Activated B cell treated with CpG ODN at 0.5 μM for 24 hours (primary cell): ENCODE measurements around the gene ROBO2. TPM values are rescaled to one million over a fixed set of nuclear protein-coding genes. Genes with fewer than 3 reads are reported as not detected.

Experiments
- ATAC-seq: fragments of 200-7000 bp; cut with Tn5 transposase; one replicate; pipeline ENCODE4 v1.10.0; 2021; ENCODE audit warnings: low read depth, mild to moderate bottlenecking, moderate library complexity
- CTCF ChIA-PET: fragments of 350-600 bp; sonication (Branson Sonifier 250); formaldehyde crosslinking; loops from one replicate; lab custom pipeline; 2021; ENCODE audit warnings: antibody characterized with exemption; lab: Charles Lee
- POLR2A ChIA-PET: fragments of 350-600 bp; sonication (Branson Sonifier 250); formaldehyde crosslinking; loops from one replicate; lab custom pipeline; 2021; ENCODE audit warnings: antibody characterized with exemption; lab: Charles Lee
- DNase-seq: peaks from one replicate; pipeline ENCODE4 v3.0.0; 2022
- H3K27ac Mint-ChIP-seq: one replicate; pipeline ENCODE4 v1.8.0; 2020; ENCODE audit warnings: mixed read lengths
- H3K27me3 Mint-ChIP-seq: one replicate; pipeline ENCODE4 v1.8.0; 2021; ENCODE audit warnings: mixed read lengths
- H3K36me3 Mint-ChIP-seq: one replicate; pipeline ENCODE4 v1.8.0; 2021; ENCODE audit warnings: low read depth, mixed read lengths
- H3K4me1 Mint-ChIP-seq: one replicate; pipeline ENCODE4 v1.8.0; 2021; ENCODE audit warnings: mixed read lengths
- H3K4me3 Mint-ChIP-seq: one replicate; pipeline ENCODE4 v1.8.0; 2020; ENCODE audit warnings: mild to moderate bottlenecking, mixed read lengths
- H3K9me3 Mint-ChIP-seq: one replicate; pipeline ENCODE4 v1.8.0; 2020; ENCODE audit warnings: mixed read lengths
- intact Hi-C: fragments of 100-400 bp; cut with micrococcal nuclease; formaldehyde crosslinking; loops from one replicate; pipeline ENCODE4 v1.15.1; 2024
- total RNA-seq: library from RNA; stranded (reverse); gene quantifications from 2 replicates; pipeline ENCODE4 v1.2.3, GENCODE V29; 2022
- TF ChIP-seq, protein P1 (sequence below): fragments of 200-600 bp; IDR thresholded peaks from one replicate; pipeline ENCODE4 v1.8.0; 2022; ENCODE audit warnings: antibody characterized with exemption, mild to moderate bottlenecking

The ROBO2 gene
- total RNA-seq, 1 donor from 2014 or later = not detected

DNA sequence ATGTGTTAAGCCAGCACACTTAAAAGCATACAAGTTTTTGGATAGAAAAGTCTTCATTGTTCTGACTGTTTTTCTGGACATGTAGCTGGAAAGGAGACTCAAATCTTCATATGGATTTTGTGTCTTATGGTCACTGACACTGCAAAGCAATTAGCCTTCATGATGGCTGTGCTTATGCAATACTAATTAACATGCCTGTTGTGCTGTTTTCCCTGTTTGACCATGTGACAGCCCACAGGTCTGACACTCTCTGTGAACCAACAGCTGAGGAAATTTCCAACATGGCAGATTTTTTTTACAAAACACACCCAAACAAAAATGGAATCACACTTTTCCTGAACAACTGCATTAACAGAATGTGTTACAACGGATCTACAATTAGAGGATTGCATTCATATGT is 248.4 kb downstream of the ROBO2 start:
- Mint-ChIP-seq H3K4me3 (no peak overlapping the region), H3K36me3 (no peaks in the 10 kb centered on the region), H3K4me1 (no peaks in the 10 kb centered on the region), H3K27me3 (no peaks in the 10 kb centered on the region), H3K9me3 (peaks cover 2% of the 10 kb centered on the region), H3K27ac (no peak overlapping the region)
- intact Hi-C loops = no loop called here
- TF ChIP-seq, protein P1, sequence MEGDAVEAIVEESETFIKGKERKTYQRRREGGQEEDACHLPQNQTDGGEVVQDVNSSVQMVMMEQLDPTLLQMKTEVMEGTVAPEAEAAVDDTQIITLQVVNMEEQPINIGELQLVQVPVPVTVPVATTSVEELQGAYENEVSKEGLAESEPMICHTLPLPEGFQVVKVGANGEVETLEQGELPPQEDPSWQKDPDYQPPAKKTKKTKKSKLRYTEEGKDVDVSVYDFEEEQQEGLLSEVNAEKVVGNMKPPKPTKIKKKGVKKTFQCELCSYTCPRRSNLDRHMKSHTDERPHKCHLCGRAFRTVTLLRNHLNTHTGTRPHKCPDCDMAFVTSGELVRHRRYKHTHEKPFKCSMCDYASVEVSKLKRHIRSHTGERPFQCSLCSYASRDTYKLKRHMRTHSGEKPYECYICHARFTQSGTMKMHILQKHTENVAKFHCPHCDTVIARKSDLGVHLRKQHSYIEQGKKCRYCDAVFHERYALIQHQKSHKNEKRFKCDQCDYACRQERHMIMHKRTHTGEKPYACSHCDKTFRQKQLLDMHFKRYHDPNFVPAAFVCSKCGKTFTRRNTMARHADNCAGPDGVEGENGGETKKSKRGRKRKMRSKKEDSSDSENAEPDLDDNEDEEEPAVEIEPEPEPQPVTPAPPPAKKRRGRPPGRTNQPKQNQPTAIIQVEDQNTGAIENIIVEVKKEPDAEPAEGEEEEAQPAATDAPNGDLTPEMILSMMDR = no peak
- no peak for ATAC-seq
- POLR2A ChIA-PET = no interaction called here
- CTCF ChIA-PET = no interaction called here
- DNase-seq = no peak

DNA sequence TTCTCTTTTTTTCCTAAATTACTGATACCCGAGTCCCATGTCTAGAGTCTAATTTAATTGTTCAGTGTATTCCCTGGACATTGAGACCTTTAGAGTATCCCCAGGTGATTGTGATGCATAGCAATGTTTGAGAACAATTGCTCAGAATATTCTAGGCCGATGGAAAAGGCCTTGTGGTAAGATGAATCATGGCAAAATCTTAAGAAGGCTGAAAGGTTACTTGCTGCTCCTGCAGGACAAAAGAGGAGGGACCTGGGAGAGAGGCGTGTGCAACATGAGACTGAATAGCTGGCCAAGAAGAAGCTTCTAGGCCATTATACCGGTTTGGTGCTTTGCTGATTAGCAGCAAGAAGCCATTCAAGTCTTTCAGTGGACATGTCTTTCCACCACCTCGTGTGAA is 256.6 kb downstream of the ROBO2 start:
- Mint-ChIP-seq H3K4me3 (no peak overlapping the region), H3K4me1 (no peaks in the 10 kb centered on the region), H3K27me3 (no peaks in the 10 kb centered on the region), H3K9me3 (peaks cover 9% of the 10 kb centered on the region), H3K36me3 (no peaks in the 10 kb centered on the region), H3K27ac (no peak overlapping the region)
- ATAC-seq = no peak
- TF ChIP-seq, protein P1 = no peak
- intact Hi-C loops = no loop called here
- ChIA-PET CTCF (no interaction called here), POLR2A (no interaction called here)
- no peak for DNase-seq

DNA sequence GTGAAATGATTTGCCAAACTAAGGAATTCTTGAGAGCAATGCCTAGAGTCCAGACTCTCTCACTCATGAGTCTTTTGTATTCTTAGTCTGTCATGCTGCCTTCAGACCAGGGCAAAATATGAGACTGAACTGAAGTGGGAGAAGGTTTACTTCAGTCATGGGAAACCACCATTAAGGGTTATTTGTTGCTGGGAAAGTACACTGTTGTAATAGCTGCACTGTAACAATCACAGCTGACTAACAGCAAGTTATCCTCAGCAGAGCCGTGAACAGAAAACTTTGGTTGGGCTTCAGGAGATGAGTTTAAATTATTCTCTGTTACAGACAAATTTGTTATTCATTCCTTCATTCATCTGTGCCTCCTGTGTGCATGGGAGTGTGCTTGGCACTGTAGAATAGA is 258.5 kb downstream of the ROBO2 start:
- TF ChIP-seq, protein P1 = no peak
- H3K36me3 Mint-ChIP-seq = no peaks in the 10 kb centered on the region
- ChIA-PET POLR2A (no interaction called here), CTCF (no interaction called here)
- H3K27ac Mint-ChIP-seq = no peak overlapping the region
- no peaks in the 10 kb centered on the region for H3K4me1 Mint-ChIP-seq
- no peak overlapping the region for H3K4me3 Mint-ChIP-seq
- DNase-seq (no peak), ATAC-seq (no peak)
- no peaks in the 10 kb centered on the region for H3K27me3 Mint-ChIP-seq
- intact Hi-C loops = no loop called here
- H3K9me3 Mint-ChIP-seq = peaks cover 7% of the 10 kb centered on the region

DNA sequence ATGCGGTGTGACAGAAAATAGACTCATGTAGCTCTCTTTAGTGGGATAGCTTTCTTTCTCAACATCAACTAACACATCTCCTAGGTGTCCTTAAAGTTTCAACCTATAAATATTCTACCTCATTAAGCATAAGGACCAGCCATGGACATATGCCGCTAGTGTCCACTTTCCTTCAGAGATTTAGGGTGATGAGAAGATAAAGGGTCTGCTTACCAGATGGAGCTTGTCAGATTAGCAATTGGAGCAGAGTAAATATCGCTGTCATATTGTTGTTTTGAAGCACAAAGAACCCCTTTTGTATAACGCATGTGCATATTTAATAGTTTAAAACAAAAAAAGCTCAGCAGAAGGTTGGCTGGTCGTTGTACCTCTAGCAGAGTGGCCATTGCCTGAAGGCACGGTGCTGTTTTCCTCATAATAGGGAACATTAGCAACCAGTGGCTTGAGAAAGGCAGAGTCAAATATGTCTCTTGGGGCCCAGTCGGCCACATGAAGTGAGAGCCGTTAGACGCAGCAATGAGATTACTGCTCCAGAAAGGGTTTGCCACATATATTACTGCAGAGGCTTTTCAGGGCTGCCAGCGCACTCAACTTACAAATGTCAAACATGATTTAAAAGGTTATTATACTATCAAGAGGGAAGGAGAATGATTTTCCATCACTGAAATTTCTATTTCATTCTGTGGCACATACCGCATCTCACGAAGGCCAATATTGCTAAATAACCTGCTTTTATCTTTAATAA is 264.2 kb downstream of the ROBO2 start:
- Mint-ChIP-seq H3K4me3 (no peak overlapping the region), H3K9me3 (no peaks in the 10 kb centered on the region), H3K27me3 (no peaks in the 10 kb centered on the region), H3K4me1 (no peaks in the 10 kb centered on the region), H3K36me3 (no peaks in the 10 kb centered on the region), H3K27ac (no peak overlapping the region)
- POLR2A ChIA-PET = no interaction called here
- TF ChIP-seq, protein P1 = no peak
- DNase-seq (no peak), ATAC-seq (no peak)
- intact Hi-C loops = no loop called here
- CTCF ChIA-PET = no interaction called here

DNA sequence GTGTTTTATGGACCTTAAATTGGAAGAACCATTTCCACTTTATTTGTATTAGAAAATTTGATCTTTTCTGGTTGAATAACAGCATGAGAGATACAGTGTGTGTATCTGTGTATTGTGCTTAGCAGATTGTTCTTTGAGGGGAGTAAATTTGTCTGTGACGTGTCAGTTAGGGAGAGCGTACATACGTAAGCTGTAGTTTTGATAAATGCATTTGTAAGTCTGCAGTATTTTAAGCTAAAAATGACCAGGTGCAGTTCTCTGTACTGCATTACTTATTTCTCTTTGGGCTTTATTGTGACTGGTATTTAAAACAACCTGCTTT is 264.8 kb downstream of the ROBO2 start:
- no peaks in the 10 kb centered on the region for H3K36me3 Mint-ChIP-seq
- H3K27me3 Mint-ChIP-seq = no peaks in the 10 kb centered on the region
- H3K27ac Mint-ChIP-seq = no peak overlapping the region
- no peaks in the 10 kb centered on the region for H3K9me3 Mint-ChIP-seq
- no peak overlapping the region for H3K4me3 Mint-ChIP-seq
- intact Hi-C loops = no loop called here
- DNase-seq (no peak), ATAC-seq (no peak)
- POLR2A ChIA-PET = no interaction called here
- TF ChIP-seq, protein P1 = no peak
- no peaks in the 10 kb centered on the region for H3K4me1 Mint-ChIP-seq
- CTCF ChIA-PET = no interaction called here
